HepG2 (cell line): ENCODE measurements around the gene CCDC192. TPM values are rescaled to one million over a fixed set of nuclear protein-coding genes. Genes with fewer than 3 reads are reported as not detected.

ENCODE experiments used
- ATAC-seq: fragments of 200-7000 bp; cut with Tn5 transposase; 3 replicates; pipeline ENCODE4 v1.9.1; 2020; ENCODE audit warnings: mild to moderate bottlenecking, moderate library complexity
- BruUV-seq: library from RNA; stranded (reverse); fragments of 400-500 nt; replicated peaks from 2 replicates; lab custom pipeline; 2021; lab: Mats Ljungman, UMichigan
- CTCF ChIA-PET: fragments of 300-600 bp; formaldehyde crosslinking; extraction: SDS; loops from one replicate; lab custom pipeline; 2021; ENCODE audit warnings: low total read pairs, inconsistent platforms, low intra/inter-chr PET ratio; lab: Yijun Ruan, JAX
- POLR2A ChIA-PET: fragments of 350-600 bp; sonication (Branson Sonifier 250); formaldehyde crosslinking; loops from one replicate; lab custom pipeline; 2020; ENCODE audit warnings: antibody characterized with exemption, inconsistent platforms; lab: Yijun Ruan, JAX
- DNase-seq: peaks from one replicate; pipeline ENCODE4 v3.0.0-alpha.2; 2015; ENCODE audit warnings: low spot score
- FAIRE-seq: peaks from 3 replicates; lab custom pipeline; 2011; peaks lifted over from hg19 to GRCh38; lab: Jason Lieb, UNC
- H2AFZ ChIP-seq: one replicate; pipeline ENCODE4 v1.6.1; 2011; ENCODE audit warnings: low read length, inconsistent platforms
- H3K27ac ChIP-seq: fragments of 300-600 bp; 3 replicates; pipeline ENCODE4 v1.8.0; 2011; ENCODE audit warnings: mixed run types, mild to moderate bottlenecking, mixed read lengths, low read length, inconsistent platforms; ENCODE audit not compliant: insufficient read depth; ENCODE audit errors: extremely low read length
- H3K27me3 ChIP-seq, 2 experiments: fragments of 200-600 bp in 1 of 2; 2 replicates in 1 of 2; 3 replicates in 1 of 2; pipeline versions ENCODE4 v1.6.0 to v1.8.0; 2011; ENCODE audit warnings: low read length in 2 of 2, mild to moderate bottlenecking in 2 of 2, moderate library complexity in 2 of 2, inconsistent platforms in 1 of 2; ENCODE audit not compliant: insufficient read depth in 2 of 2, control insufficient read depth in 1 of 2
- H3K36me3 ChIP-seq, 2 experiments: fragments of 200-600 bp in 1 of 2; replicated peaks in 1 of 2; 2 replicates in 1 of 2; 3 replicates in 1 of 2; pipeline versions ENCODE4 v1.5.1 to v1.8.0; 2011; ENCODE audit warnings: low read length in 2 of 2, inconsistent platforms in 1 of 2; ENCODE audit not compliant: insufficient read depth in 2 of 2, control insufficient read depth in 1 of 2
- H3K4me1 ChIP-seq: 2 replicates; pipeline ENCODE4 v1.5.1; 2012; ENCODE audit warnings: low read length, inconsistent platforms; ENCODE audit not compliant: insufficient read depth
- H3K4me2 ChIP-seq: 2 replicates; pipeline ENCODE4 v1.6.0; 2011; ENCODE audit warnings: low read depth, low read length, inconsistent platforms
- H3K4me3 ChIP-seq, 3 experiments: fragments of 200-600 bp in 1 of 3; sonication (generic), shearing (Covaris generic) in 1 of 3; replicated peaks in 1 of 3; 2 replicates each; pipeline ENCODE4 v1.5.1; 2011 to 2016; ENCODE audit warnings: low read length in 3 of 3, inconsistent platforms in 2 of 3, low read depth in 2 of 3, mild to moderate bottlenecking in 2 of 3, control low read depth in 1 of 3, mixed read lengths in 1 of 3; ENCODE audit not compliant: insufficient read depth in 1 of 3
- H3K79me2 ChIP-seq: one replicate; pipeline ENCODE4 v1.6.1; 2011; ENCODE audit warnings: low read length, inconsistent platforms; ENCODE audit not compliant: insufficient read depth
- H3K9ac ChIP-seq: 2 replicates; pipeline ENCODE4 v1.6.0; 2011; ENCODE audit warnings: mild to moderate bottlenecking, low read depth, low read length, inconsistent platforms; ENCODE audit not compliant: insufficient read depth
- H3K9me3 ChIP-seq: 2 replicates; pipeline ENCODE4 v1.5.1; 2012; ENCODE audit warnings: mild to moderate bottlenecking, low read length
- H4K20me1 ChIP-seq: 2 replicates; pipeline ENCODE4 v1.6.0; 2011; ENCODE audit warnings: inconsistent platforms, mild to moderate bottlenecking, low read length, moderate library complexity; ENCODE audit not compliant: insufficient read depth
- ARID2 ChIP-seq: sonication (generic); formaldehyde crosslinking; IDR thresholded peaks from 2 replicates; pipeline ENCODE4 v1.8.1; 2022; ENCODE audit warnings: mild to moderate bottlenecking, missing genetic modification reagents, borderline replicate concordance
- GATAD1 ChIP-seq: IDR thresholded peaks from 2 replicates; pipeline ENCODE4 v1.6.1; 2016; ENCODE audit warnings: missing genetic modification reagents, missing compliant biosample characterization
- JUND ChIP-seq: sonication (generic); formaldehyde crosslinking; IDR thresholded peaks from 2 replicates; pipeline ENCODE4 v1.8.0; 2022; ENCODE audit warnings: mild to moderate bottlenecking, missing genetic modification reagents
- MED8 ChIP-seq: sonication (generic); formaldehyde crosslinking; IDR thresholded peaks from 2 replicates; pipeline ENCODE4 v1.8.1; 2023; ENCODE audit warnings: mild to moderate bottlenecking, missing genetic modification reagents; ENCODE audit not compliant: insufficient replicate concordance
- MEIS1 ChIP-seq: sonication (generic); formaldehyde crosslinking; IDR thresholded peaks from 2 replicates; pipeline ENCODE4 v1.9.0; 2021; ENCODE audit warnings: mild to moderate bottlenecking, missing genetic modification reagents, moderate library complexity, borderline replicate concordance
- ZNF138 ChIP-seq: sonication (generic); formaldehyde crosslinking; IDR thresholded peaks from 2 replicates; pipeline ENCODE4 v1.5.0; 2020; ENCODE audit warnings: mild to moderate bottlenecking, low read depth, missing genetic modification reagents
- ZSCAN21 ChIP-seq: sonication (generic); formaldehyde crosslinking; IDR thresholded peaks from 2 replicates; pipeline ENCODE4 v1.8.0; 2022; ENCODE audit warnings: mild to moderate bottlenecking, missing genetic modification reagents, moderate library complexity, borderline replicate concordance
- WGBS: methylation state at CpG from one replicate; pipeline ENCODE4 v1.1.6; 2017; ENCODE audit warnings: low lambda C conversion rate; 5-methylcytosine and 5-hydroxymethylcytosine counted together
- in situ Hi-C: cut with HindIII; loops from 2 replicates; pipeline ENCODE4 v1.10.0; 2017; ENCODE audit warnings: low pct_unique_long_range_greater_than_20kb; ENCODE audit not compliant: extremely low pct_ligation_motif_present
- intact Hi-C: fragments of 100-400 bp; cut with micrococcal nuclease; formaldehyde crosslinking; loops from one replicate; pipeline ENCODE4 v1.10.0; 2022; ENCODE audit not compliant: unreplicated experiment
- polyA plus RNA-seq, 8 experiments: library from polyadenylated mRNA; depleted of rRNA in 3 of 8; stranded (reverse) in 7 of 8; unstranded in 1 of 8; fragments of >200 nt; fragmentation: Illumina TruSeq in 4 of 8; extraction: Trizol in 4 of 8; gene quantifications; 2 replicates each; pipeline versions ENCODE4 v1.2.1 to v1.2.3, GENCODE V29; 2011 to 2016; ENCODE audit warnings: low read depth in 4 of 8, missing spikeins in 1 of 8, mixed read lengths in 1 of 8; ENCODE audit not compliant: insufficient read depth in 1 of 8
- total RNA-seq, 5 experiments: library from RNA; depleted of rRNA; stranded (reverse); fragments of >200 nt; fragmentation: Illumina TruSeq; extraction: Trizol; gene quantifications; 2 replicates each; pipeline ENCODE4 v1.2.3, GENCODE V29; 2016; ENCODE audit warnings: low read depth in 1 of 5
- TF ChIP-seq, protein P1 (sequence below): IDR thresholded peaks from 2 replicates; pipeline ENCODE4 v1.6.1; 2016; ENCODE audit warnings: low read depth, control low read depth
- TF ChIP-seq, protein P2 (sequence below): sonication (generic); formaldehyde crosslinking; IDR thresholded peaks from 2 replicates; pipeline ENCODE4; 2020; ENCODE audit warnings: missing genetic modification reagents, mild to moderate bottlenecking, borderline replicate concordance
- TF ChIP-seq, protein P3 (sequence below): sonication (generic); formaldehyde crosslinking; IDR thresholded peaks from 2 replicates; pipeline ENCODE4 v1.8.0; 2022; ENCODE audit warnings: mild to moderate bottlenecking, missing genetic modification reagents

The CCDC192 gene
- total and polyA plus RNA-seq, 2 of the 13 experiments (the other 11 are each of a cell fraction or from before 2014, with no cell fraction given) = not detected

- Histone ChIP-seq H3K27me3 (no peaks in the 10 kb centered on the region), H3K27ac (no peak overlapping the region), H3K4me1 (peaks cover 31% of the 10 kb centered on the region), H3K79me2 (no peaks in the 10 kb centered on the region), H3K36me3 (no peaks in the 10 kb centered on the region), H2AFZ (no peak overlapping the region), H3K9me3 (no peaks in the 10 kb centered on the region), H3K4me2 (no peak overlapping the region), H4K20me1 (no peaks in the 10 kb centered on the region), H3K4me3 (no peak overlapping the region), H3K9ac (no peak overlapping the region)
- 67% methylated on average over 1 of the region's 1 CpG for WGBS
- DNase-seq = no peak
- POLR2A ChIA-PET = no interaction called here
- intact Hi-C loops (no loop called here), in situ Hi-C loops (no loop called here)
- no peak for ATAC-seq
- TF ChIP-seq, protein P1, sequence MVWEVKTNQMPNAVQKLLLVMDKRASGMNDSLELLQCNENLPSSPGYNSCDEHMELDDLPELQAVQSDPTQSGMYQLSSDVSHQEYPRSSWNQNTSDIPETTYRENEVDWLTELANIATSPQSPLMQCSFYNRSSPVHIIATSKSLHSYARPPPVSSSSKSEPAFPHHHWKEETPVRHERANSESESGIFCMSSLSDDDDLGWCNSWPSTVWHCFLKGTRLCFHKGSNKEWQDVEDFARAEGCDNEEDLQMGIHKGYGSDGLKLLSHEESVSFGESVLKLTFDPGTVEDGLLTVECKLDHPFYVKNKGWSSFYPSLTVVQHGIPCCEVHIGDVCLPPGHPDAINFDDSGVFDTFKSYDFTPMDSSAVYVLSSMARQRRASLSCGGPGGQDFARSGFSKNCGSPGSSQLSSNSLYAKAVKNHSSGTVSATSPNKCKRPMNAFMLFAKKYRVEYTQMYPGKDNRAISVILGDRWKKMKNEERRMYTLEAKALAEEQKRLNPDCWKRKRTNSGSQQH (CRISPR knock-in tag) = no peak
- TF ChIP-seq, protein P2, sequence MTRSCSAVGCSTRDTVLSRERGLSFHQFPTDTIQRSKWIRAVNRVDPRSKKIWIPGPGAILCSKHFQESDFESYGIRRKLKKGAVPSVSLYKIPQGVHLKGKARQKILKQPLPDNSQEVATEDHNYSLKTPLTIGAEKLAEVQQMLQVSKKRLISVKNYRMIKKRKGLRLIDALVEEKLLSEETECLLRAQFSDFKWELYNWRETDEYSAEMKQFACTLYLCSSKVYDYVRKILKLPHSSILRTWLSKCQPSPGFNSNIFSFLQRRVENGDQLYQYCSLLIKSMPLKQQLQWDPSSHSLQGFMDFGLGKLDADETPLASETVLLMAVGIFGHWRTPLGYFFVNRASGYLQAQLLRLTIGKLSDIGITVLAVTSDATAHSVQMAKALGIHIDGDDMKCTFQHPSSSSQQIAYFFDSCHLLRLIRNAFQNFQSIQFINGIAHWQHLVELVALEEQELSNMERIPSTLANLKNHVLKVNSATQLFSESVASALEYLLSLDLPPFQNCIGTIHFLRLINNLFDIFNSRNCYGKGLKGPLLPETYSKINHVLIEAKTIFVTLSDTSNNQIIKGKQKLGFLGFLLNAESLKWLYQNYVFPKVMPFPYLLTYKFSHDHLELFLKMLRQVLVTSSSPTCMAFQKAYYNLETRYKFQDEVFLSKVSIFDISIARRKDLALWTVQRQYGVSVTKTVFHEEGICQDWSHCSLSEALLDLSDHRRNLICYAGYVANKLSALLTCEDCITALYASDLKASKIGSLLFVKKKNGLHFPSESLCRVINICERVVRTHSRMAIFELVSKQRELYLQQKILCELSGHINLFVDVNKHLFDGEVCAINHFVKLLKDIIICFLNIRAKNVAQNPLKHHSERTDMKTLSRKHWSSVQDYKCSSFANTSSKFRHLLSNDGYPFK (CRISPR knock-in tag) = no peak
- BruUV-seq = no TSS peak
- CTCF ChIA-PET = no interaction called here
- no peak for FAIRE-seq
These were observed 259.3 kb downstream of the CCDC192 start for GRCh38 chr5:127962491-127962890.

- H3K79me2 ChIP-seq = no peaks in the 10 kb centered on the region
- H2AFZ ChIP-seq = no peak overlapping the region
- FAIRE-seq (no peak), ATAC-seq (no peak), DNase-seq (no peak)
- no peak overlapping the region for H3K9ac ChIP-seq
- BruUV-seq = no TSS peak
- 35% methylated on average over 1 of the region's 1 CpG for WGBS
- H3K4me2 ChIP-seq = no peak overlapping the region
- POLR2A ChIA-PET = no interaction called here
- H3K4me3 ChIP-seq = no peak overlapping the region
- H3K27ac ChIP-seq = no peak overlapping the region
- peaks cover 23% of the 10 kb centered on the region for H3K4me1 ChIP-seq
- intact Hi-C loops = no loop called here
- H4K20me1 ChIP-seq = no peaks in the 10 kb centered on the region
- no peaks in the 10 kb centered on the region for H3K9me3 ChIP-seq
- no peaks in the 10 kb centered on the region for H3K27me3 ChIP-seq
- no peaks in the 10 kb centered on the region for H3K36me3 ChIP-seq
- in situ Hi-C loops = no loop called here
- CTCF ChIA-PET = no interaction called here
- TF ChIP-seq ZNF138 (CRISPR knock-in tag) = no peak
- TF ChIP-seq ARID2 = no peak
- TF ChIP-seq ZSCAN21 (CRISPR knock-in tag) = no peak
- TF ChIP-seq GATAD1 (CRISPR knock-in tag) = no peak
- no peak for TF ChIP-seq MED8 (CRISPR knock-in tag)
- no peak for TF ChIP-seq MEIS1 (CRISPR knock-in tag)
- TF ChIP-seq, protein P3, sequence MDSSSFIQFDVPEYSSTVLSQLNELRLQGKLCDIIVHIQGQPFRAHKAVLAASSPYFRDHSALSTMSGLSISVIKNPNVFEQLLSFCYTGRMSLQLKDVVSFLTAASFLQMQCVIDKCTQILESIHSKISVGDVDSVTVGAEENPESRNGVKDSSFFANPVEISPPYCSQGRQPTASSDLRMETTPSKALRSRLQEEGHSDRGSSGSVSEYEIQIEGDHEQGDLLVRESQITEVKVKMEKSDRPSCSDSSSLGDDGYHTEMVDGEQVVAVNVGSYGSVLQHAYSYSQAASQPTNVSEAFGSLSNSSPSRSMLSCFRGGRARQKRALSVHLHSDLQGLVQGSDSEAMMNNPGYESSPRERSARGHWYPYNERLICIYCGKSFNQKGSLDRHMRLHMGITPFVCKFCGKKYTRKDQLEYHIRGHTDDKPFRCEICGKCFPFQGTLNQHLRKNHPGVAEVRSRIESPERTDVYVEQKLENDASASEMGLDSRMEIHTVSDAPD = no peak
- no peak for TF ChIP-seq JUND (CRISPR knock-in tag)
These were observed 260.0 kb downstream of the CCDC192 start for GRCh38 chr5:127963233-127963632.
